Heart left ventricle (tissue), 13 donors: ENCODE results near the gene ASPDH.

Experiments used
- POLR2A ChIP-seq, 2 donors: fragments of 450-650 bp; IDR thresholded peaks; one replicate each; pipeline ENCODE4 v1.6.1; 2017; ENCODE audit warnings: antibody characterized with exemption in 2 of 2, mild to moderate bottlenecking in 2 of 2, moderate library complexity in 2 of 2
- TF ChIP-seq, protein P1 (sequence below), 12 donors: fragments of 200-600 bp; sonication (generic) in 4 of 12; IDR thresholded peaks; one replicate each; pipeline versions ENCODE4 v1.5.0 to v1.8.0; 2018 to 2022; ENCODE audit warnings: antibody characterized with exemption in 12 of 12, mild to moderate bottlenecking in 5 of 12
- donor health status: ischemic (EF 13 %, LVEDD 7.1; RV severe dilation, severe dysfunction).
- donor health status: DM: no; HTN: yes; CAD: no.
- donor health status: DM: no; HTN: no; CAD: no.
- donor health status: ischemic (EF 25% LVEDD 6.9; RV normal size, moderate dysfunction).
- donor health status: ischemic (EF 25% LVEDD 5.7; RV mildly dilated, moderate dysfunction).
- donor health status: ischemic (EF 35%, LVEDD 5.7; RV mildly dilated, moderate dysfunction).
- donor health status: nonischemic (EF 11% LVEDD 7.7; RV severe dilation, severe dysfunction).
- donor health status: DM: yes; HTN: yes; CAD: no.
- donor health status: PGD.
- donor health status: ischemic (EF 29% LVEDD 5.4; RV normal size, mild dysfunction).
- donor health status: nonischemic (EF 23%, LVEDD 6.1; RV moderate dilation, normal function).

DNA sequence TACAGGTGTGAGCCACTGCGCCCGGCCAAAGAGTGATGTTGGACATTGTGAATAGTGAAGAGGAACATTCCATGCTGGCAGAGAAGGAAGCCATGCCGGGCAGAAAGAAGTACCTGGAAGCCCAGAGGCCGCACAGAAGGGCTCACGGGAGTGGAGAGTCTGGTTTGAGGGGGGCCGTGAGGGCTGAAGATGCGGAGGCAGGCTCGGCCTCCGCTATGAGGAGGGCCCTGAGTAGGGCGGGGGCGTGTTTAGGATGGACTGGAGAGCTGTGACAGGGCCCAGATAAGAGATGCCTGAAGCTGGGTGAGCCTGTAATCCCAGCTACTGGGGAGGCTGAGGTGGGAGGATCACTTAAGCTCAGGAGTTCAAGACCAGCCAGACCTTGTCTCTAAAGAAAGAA lies 4.3 kb downstream of the ASPDH start:
- TF ChIP-seq, protein P1, sequence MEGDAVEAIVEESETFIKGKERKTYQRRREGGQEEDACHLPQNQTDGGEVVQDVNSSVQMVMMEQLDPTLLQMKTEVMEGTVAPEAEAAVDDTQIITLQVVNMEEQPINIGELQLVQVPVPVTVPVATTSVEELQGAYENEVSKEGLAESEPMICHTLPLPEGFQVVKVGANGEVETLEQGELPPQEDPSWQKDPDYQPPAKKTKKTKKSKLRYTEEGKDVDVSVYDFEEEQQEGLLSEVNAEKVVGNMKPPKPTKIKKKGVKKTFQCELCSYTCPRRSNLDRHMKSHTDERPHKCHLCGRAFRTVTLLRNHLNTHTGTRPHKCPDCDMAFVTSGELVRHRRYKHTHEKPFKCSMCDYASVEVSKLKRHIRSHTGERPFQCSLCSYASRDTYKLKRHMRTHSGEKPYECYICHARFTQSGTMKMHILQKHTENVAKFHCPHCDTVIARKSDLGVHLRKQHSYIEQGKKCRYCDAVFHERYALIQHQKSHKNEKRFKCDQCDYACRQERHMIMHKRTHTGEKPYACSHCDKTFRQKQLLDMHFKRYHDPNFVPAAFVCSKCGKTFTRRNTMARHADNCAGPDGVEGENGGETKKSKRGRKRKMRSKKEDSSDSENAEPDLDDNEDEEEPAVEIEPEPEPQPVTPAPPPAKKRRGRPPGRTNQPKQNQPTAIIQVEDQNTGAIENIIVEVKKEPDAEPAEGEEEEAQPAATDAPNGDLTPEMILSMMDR (IDR thresholded peaks at IDR 0.05): no peak
- TF ChIP-seq POLR2A (IDR thresholded peaks at IDR 0.05): no peak
